GM15510 (cell line): ENCODE measurements around the gene PIKFYVE.
A peak's percentile ranks its signal among the peaks of the same experiment; 100 is the strongest.

Experiments
- POLR2A ChIP-seq: IDR thresholded peaks from 3 replicates; pipeline ENCODE4 v1.6.1; 2011; ENCODE audit warnings: borderline replicate concordance; ENCODE audit not compliant: insufficient read length; ENCODE audit errors: extremely low read depth

PIKFYVE gene

DNA sequence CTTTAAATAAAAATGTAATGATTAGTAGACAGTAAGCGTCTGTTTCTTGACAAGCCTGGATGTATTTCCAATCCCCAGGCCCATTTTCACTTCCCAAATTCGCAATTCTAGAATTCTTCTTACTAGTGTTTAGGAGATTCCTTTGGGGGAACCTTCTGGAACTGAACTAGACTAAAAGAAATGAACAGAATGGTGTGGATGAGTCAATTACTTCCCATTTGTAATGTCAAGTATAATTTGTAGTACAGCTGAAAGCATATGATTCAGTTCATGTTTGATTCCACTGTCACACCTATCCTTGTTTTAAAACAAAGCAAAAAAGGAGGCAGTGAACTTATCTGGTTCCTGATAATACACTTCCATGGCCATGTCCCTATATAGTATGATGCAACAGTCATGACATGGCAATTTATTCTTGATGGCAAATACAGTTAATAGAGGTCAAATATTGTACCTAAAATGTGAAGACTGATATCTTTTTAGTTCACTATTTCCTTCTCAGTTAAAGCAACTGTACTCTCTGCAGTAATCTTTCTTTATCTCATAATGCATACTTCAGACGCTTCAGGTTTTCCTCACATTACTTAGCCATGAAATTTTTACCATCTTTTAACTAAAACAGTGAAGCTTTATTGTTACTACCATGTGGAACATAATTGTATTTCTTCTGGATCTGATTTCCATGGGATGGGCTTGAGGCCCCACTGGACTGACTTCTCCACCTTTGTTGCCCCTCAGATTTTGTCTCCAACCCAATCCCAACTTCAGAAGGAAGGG lies 13.2 kb upstream of the PIKFYVE start:
- no peak for TF ChIP-seq POLR2A

DNA sequence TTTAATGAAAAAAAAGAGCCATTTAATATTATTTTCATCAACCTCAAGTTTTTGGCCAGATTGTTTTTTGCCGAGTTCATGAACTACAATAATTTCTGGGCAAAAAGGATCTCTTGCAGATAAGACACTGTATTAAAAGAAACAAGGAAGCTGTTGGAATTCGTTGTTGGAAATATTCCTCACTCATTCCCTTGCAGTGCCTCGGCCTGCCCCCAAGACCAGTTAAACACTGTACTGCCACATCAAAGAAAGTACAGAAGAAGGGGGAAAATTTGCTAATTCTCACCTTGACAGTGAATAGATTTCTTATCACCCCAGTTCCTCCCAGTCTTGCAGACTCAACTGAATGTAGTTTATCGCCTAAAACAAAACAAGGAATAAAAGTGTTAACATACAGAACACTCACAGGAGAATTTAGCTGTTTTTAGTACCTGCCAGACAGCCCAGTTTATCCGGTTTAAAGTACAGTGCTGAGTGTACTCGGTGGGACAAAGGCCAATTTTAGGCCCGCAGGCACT lies 12.4 kb upstream of the PIKFYVE start:
- no peak for TF ChIP-seq POLR2A

DNA sequence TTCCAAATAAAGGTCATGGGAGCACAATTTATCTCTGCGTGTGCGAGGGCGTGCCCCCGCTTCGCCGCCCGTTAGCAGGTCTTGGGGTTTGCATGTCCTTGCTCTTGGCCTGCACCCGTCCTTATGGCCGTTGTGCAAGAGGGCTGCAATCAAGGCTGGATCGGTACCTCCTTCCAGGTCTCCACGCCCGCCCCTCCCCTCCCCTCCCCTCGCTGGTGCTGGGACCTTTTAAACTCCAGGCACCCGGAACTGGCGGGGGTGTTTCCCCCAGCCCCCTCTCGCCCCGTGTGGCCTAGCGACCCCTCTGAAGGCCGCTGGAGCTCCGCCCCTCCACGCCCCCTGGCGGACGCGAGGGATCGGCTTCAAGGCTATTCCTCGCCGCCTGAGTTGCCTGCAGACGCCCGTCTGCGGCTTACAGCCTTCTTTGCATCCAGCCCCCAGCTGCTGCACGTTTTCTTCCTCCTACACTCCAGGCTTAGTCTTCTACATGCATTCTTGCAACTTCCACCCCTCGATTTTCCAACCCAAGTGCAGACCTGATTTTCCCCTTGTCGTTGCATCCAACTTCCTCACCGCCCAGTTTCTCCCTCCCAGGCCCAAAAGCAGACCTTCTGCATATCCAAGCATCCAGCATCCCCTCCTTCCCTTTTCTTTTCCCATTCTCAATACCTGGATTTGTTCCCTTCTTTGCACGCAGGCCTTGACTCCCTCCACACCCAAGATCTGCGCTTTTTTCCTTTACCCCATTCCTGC lies 11.8 kb upstream of the PIKFYVE start:
- TF ChIP-seq POLR2A: peak; percentile 35

DNA sequence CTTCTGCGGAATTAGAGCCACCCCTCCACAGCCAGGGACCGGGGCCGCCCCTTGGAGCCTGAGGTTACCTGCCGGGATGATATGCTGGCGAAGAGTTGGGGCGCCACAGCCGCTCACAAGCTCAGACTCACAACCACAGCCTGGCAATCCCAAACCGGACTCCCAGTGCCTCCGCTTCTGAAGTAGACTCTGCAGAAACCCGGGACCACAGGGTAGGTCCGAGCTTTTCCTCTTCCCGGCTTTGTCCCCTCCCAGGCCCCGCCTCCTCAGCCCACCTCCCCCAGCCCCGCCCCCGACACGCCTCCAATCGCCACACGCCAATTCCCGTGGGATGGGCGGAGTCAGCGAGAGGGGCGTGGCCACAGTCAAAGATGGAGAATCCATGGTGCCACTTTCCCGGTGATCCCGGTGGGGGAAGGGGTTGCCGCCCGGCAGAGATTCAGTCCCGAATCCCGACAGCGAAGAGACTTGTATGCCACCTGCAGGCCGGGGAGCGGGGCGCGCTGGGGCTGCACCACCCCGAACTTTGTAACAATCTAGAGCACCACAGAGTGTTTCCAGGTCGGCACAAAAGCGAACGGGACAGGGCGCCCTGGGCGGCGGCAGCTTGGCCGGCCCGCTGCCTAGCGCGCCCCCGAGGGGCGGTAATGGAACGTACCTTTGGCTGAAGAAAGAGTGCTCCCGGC lies 11.0 kb upstream of the PIKFYVE start, which contains the start of gene IDH1:
TSS of gene IDH1 (minus strand) at position 201 of the 686 bp plus-strand sequence. CDS start 3,520 bp downstream, outside the sequence.
- peak; percentile 62 for TF ChIP-seq POLR2A

DNA sequence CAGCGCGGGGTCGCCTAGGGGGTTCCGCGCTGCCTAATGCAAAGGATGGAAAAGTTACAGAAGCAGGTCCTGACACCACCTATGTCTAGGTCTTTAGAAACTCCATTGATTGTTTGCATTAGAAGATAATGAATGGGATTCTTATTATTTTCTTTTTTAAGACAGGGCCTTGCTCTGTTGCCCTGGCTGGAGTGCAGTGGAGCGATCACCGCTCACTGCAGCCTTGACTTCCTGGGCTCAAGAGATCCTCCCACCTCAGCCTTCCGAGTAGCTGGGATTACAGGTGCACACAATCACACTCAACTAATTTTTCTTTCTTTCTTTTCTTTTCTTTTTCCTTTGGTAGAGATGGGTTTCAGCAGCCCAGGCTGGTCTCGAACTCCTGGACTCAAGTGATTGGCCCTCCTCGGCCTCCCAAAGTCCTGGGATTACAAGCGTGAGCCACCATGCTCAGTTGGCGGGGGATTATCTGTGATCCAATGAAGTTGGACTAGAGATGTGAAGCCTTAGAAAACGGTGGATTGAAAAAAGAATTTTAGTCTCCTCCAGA lies 10.4 kb upstream of the PIKFYVE start:
- TF ChIP-seq POLR2A: no peak

DNA sequence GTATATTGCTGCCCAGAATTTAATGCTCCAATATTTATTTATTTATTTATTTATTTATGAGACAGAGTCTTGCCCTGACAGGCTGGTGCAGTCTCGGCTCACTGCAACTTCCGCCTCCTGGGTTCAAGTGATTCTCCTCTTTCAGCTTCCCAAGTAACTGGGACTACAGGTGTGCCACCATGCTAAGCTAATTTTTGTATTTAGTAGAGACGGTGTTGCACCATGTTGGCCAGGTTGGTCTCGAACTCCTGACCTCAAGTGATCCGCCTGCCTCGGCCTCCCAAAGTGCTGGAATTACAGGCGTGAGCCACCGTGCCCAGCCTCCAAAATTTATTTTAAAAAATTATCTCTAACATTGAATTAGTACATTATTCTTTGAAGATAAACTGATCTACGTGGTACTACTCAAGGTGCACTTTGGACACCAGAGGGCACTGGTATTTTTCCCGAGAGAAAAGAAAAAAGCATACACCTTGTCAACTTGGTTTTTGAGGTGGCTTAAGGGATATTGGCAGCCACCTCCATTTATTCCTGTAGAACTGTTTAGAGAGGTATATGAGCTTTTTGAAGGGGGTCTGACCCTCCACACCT lies 9.8 kb upstream of the PIKFYVE start:
- no peak for TF ChIP-seq POLR2A

DNA sequence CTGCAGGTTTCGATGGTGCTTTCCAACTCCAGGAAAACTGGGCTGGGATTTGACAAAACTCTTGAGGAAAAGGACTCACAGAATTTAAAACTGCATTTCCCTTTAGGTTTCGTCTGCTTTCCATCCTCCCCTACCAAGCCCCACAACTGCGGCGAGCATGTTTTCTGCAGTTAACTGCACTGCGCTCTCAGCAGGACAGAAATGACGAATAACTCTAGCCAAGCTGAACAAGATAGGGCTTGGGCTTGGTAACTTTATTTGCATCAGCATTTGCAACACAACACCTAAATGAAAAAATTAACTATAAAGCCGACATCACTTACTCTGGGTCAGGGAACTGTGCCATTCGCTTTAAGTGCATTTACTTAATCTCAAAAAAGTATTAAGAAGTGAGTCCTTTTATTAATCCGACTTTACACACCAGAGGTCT lies 669 bp upstream of the PIKFYVE start:
- no peak for TF ChIP-seq POLR2A

DNA sequence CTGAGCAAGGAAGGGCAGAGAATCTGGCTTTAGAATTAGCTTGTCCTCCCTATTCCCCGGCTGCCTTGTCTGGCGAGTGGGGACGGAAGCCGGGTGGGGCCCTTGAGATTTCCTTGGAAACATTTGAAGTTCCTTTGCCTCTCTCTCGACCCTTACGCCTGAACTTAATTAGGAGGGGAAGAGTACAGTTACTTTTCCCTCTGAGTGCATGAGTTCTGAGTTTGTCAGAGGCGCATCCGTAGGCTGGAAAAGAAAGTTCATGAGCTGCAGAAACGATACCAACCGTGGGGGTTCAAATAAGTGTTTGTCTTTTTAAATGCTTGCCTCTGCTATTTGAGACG lies 468 bp downstream of the PIKFYVE start:
- TF ChIP-seq POLR2A: no peak

DNA sequence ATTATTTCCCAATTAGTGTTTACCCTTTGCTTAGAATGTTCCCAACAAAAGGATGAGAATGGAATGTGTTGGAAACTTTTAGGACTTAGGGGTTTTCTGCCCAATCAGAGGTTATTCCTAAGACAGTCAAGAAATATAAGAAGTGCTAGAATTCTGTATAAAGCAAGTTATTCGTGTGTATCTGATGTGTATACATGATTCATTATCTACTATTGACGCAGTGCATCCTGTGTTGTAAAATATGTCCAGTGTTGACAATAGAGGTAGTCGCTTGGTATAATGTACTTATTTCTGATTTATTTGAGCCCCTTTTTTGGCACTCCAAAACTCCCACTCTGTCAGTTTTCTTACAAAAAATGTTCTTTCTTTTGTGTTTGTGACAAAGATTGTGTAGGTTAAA lies 881 bp downstream of the PIKFYVE start:
- TF ChIP-seq POLR2A: no peak

DNA sequence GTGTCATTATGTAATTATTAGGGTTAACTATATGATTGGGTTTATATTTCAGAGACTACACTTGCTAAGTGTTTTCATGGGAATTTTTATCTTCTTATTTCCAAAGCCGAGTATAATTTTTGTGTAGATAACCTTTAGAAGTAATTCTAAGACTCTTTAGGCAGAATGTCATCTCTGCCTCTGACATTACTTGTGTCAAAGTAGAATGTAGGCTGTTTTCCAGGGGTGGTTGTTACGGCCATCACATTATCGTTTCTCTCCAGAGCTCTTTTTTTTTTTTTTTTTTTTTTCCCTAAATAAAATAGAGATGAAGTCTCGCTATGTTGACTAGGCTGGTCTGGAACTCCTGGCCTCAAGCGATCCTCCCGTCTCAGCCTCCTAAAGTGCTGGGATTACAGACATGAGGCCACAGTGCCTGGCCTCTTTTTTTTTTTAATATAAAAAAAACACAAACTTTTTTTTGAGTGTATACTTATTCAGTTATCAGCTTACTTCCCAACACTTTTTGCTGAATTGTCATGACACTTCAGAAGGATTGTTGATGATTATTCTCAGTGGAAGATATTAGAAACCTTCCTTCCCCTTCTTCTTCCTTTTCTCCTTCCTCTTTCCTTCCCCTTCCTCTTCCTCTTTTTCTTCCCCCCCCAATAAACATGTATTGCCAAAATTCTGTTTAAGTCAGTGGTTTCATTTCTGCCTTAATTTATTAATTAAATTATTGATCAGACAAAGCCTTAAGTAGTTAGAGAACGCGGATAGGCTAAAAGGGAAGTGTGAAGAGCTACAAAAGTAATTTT lies 2.3 kb downstream of the PIKFYVE start:
- TF ChIP-seq POLR2A: no peak

DNA sequence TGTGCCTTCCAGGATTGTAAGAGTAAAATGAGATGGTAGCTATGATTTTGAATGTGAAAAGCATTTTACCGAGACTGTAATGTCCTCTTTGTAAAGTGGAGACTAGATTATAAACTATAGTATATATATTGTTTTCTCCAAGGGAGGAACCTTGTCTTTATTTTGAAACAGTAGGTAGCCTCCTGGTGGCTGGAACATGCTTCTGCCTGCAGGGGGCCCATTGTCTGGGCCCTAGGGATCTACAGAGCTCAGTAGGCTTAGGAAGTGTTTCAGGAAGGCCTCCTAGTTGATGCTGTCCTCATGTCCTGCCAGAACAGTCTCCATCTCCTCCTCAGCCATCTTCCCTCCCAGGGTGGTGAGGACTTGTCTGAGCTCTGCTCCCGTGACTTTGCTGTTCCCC lies 3.0 kb downstream of the PIKFYVE start:
- no peak for TF ChIP-seq POLR2A

DNA sequence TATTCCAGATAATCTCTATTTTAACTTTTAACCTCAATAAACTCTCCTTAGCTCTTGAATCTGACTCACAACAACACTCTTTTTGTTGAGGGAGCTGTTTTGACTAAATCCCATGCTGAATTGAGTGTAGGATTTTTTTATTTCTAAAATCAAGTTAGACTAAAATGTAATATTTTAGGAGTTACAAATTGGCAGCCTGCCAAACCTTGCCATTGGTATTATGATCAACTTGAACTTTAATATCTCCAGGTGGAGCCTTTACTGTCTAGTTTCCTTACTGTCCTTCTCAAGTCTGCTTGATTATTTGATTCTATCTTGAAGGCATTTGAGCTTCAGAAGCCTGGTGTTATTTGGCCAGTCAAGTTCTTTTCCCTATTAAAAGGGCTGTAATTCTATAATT lies 8.7 kb downstream of the PIKFYVE start:
- TF ChIP-seq POLR2A: no peak

DNA sequence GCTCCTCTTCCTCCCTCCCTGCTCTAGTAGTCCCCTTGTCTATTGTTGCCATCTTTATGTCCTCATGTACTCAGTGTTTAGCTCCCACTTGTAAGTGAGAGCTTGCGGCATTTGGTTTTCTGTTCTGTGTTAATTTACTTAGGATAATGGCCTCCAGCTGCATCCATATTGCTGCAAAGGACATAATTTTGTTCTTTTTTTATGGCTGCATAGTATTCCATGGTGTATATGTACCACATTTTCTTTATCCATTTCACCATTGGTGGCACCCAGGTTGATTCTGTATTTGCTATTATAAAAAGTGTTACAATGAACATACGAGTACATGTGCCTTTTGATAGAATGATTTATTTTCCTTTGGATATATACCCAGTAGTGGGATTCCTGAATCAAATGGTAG lies 12.5 kb downstream of the PIKFYVE start:
- TF ChIP-seq POLR2A: no peak

DNA sequence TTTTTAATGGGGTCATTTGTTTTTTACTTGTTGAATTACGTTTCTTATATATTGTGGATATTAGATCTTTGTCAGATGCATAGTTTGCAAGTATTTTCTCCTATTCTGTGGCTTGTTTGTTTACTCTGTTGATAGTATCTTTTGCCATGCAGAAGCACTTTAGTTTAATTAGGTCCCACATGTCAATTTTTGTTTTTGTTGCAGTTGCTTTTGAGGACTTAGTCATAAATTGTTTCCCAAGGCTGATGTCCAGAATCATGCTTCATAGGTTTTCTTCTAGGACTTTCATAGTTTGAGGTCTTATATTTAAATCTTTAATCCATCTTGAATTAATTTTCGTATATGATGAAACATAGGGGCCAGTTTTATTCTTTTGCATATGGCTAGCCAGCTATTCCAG lies 13.2 kb downstream of the PIKFYVE start:
- TF ChIP-seq POLR2A: no peak

DNA sequence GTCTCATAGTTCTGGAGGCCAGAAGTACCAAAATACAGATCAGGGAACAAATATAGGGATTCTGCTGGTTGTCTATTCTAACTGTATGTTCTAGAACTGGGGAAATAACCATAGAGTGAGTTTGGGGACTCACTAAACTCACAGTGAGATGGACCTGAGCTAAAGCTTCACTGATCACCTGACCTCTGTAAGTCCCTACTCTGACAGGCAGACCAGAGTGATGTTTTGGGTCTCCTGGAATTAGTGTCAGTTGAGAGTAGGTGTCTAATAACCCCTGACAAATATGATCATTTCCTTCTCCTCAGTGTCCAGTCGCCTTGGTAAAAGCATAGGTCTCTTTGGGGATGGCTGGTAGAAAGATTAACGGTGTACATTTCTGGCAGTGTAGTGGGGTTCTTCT lies 14.2 kb downstream of the PIKFYVE start:
- TF ChIP-seq POLR2A: no peak

DNA sequence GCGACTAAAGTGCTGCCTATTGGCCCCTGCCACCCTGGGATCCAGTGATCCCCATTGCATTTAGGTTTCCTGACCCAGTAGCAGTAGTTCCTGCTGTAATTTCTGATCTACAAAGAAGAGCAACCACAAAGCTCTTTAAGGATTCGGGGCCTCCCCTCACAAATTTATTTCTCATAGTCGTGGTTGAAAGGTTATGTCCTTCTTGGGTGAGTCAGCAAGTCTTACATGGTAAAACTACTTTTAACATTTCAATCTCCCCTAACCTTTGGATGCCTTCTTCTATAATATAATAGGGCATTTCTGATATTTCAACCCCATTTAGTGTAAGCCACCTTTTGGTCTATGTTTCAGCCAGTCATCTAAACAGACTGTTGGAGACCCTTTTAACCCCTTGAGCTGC lies 14.9 kb downstream of the PIKFYVE start:
- TF ChIP-seq POLR2A: no peak
